IMR-90 (cell line): Measurements from ENCODE around the gene BCL11B.

Experiments
- POLR2A ChIP-seq: IDR thresholded peaks from 2 replicates; pipeline ENCODE4 v1.6.1; 2012; ENCODE audit warnings: mild to moderate bottlenecking, low read depth, low read length
- RFX5 ChIP-seq: IDR thresholded peaks from 2 replicates; pipeline ENCODE4 v1.8.0; 2012; ENCODE audit warnings: low read depth, mild to moderate bottlenecking, low read length, moderate library complexity
- TF ChIP-seq, protein P1 (sequence below): conservative IDR thresholded peaks from 2 replicates; pipeline ENCODE4 v1.5.1; 2012; ENCODE audit warnings: mild to moderate bottlenecking, low read depth, low read length, improper control_type of control experiment

DNA sequence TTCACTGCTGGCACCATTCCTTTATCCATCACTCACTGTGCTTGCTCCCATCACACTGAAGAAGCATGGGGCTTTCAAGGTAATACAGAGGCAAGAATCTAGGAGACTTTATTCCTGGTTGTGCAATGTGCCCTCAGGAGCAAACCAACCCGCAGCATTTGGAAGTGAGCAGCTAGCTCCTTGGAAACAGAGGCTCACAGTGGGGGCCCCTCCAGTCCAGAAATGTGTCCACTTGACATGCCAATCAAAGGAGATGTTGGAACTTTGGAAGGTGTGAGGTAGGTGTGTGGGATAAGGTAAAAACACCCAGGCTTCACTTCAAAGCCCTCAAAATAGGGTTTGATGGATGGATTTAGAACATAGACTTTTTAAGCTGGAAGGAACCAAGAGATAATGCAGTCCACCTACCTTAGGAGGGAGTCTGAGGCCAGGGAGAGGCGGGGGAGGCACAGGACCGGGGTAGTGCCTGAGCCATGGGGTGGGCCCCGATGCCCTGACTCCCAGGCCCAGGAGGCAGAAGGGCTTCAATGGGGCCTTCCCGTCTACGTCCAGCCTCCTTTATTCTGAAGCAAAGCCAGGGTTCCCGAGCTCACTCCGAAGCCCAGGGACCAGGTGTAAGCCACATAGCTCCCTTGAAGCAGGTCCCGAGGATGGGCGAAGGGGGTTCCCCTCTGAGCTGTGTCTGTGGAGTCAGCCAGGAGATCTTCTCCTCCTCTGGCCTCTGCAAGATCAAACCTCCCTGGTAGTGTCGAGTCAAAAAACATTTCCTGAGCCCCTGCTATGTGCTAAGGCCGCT is 17.6 kb upstream of the BCL11B start:
- TF ChIP-seq POLR2A: no peak
- TF ChIP-seq RFX5: no peak
- TF ChIP-seq, protein P1, sequence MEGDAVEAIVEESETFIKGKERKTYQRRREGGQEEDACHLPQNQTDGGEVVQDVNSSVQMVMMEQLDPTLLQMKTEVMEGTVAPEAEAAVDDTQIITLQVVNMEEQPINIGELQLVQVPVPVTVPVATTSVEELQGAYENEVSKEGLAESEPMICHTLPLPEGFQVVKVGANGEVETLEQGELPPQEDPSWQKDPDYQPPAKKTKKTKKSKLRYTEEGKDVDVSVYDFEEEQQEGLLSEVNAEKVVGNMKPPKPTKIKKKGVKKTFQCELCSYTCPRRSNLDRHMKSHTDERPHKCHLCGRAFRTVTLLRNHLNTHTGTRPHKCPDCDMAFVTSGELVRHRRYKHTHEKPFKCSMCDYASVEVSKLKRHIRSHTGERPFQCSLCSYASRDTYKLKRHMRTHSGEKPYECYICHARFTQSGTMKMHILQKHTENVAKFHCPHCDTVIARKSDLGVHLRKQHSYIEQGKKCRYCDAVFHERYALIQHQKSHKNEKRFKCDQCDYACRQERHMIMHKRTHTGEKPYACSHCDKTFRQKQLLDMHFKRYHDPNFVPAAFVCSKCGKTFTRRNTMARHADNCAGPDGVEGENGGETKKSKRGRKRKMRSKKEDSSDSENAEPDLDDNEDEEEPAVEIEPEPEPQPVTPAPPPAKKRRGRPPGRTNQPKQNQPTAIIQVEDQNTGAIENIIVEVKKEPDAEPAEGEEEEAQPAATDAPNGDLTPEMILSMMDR: no peak
